ENCODE results near the gene ERG. TPM values are rescaled to one million over a fixed set of nuclear protein-coding genes. Genes with fewer than 3 reads are reported as not detected.

The ERG gene
- polyA plus RNA-seq, 1 of the 3 experiments (the other 2 are of a cell fraction): not detected

- Histone ChIP-seq H3K27me3 (ENCODE audit: insufficient read depth) (no peaks in the 10 kb centered on the region), H3K9ac (no peak overlapping the region), H3K9me3 (no peaks in the 10 kb centered on the region), H3K4me3 (ENCODE audit: low read depth in 2 of 2, low read length in 1 of 2) (no peak overlapping the region), H2AFZ (ENCODE audit: low read depth) (no peak overlapping the region), H3K27ac (ENCODE audit: low read depth in 2 of 2, low read length in 1 of 2) (no peak overlapping the region), H3K4me1 (ENCODE audit: control insufficient read depth in 1 of 2, insufficient read depth in 2 of 2, low read depth in 1 of 2, low read length in 1 of 2) (peaks cover 0 to 25% of the 10 kb centered on the region in 2 experiments; a peak in 2 of 4 replicates), H4K20me1 (ENCODE audit: insufficient read depth) (no peaks in the 10 kb centered on the region), H3K79me2 (ENCODE audit: insufficient read depth) (no peaks in the 10 kb centered on the region), H3K4me2 (no peak overlapping the region), H3F3A (replicated peaks; ENCODE audit: insufficient read depth) (no peaks in the 10 kb centered on the region), H3K9me2 (no peaks in the 10 kb centered on the region), H3K36me3 (replicated peaks in 1 of 2; ENCODE audit: control insufficient read depth in 1 of 2, insufficient read depth in 2 of 2, low read length in 1 of 2) (no peaks in the 10 kb centered on the region)
- DNase-seq: no peak
- POLR2A ChIA-PET: no interaction called here
- CTCF ChIA-PET: interaction anchor here (2.0 kb wide), 1 partner anchor 20 kb away, joined by 6 read pairs; no protein-coding TSS in a partner anchor
- 89% methylated on average over 11 of the region's 11 CpGs for WGBS (ENCODE audit: low lambda C conversion rate)
- TF ChIP-seq USF1 (IDR thresholded peaks at IDR 0.05; ENCODE audit: borderline replicate concordance, low read depth): no peak
- no peak for TF ChIP-seq SMC3 (IDR thresholded peaks at IDR 0.05; ENCODE audit: low read depth, low read length)
- TF ChIP-seq ELF1 (IDR thresholded peaks at IDR 0.05): no peak
- TF ChIP-seq JUND (IDR thresholded peaks at IDR 0.05): no peak
These were observed 122.0 kb downstream of the ERG start for GRCh38 chr21:38376235-38376634.

- Histone ChIP-seq H3F3A (replicated peaks; ENCODE audit: insufficient read depth) (no peaks in the 10 kb centered on the region), H2AFZ (ENCODE audit: low read depth) (no peak overlapping the region), H3K79me2 (ENCODE audit: insufficient read depth) (no peaks in the 10 kb centered on the region), H3K36me3 (replicated peaks in 1 of 2; ENCODE audit: control insufficient read depth in 1 of 2, insufficient read depth in 2 of 2, low read length in 1 of 2) (no peaks in the 10 kb centered on the region), H3K9me3 (0 out of 2 replicates have a peak, but pooled peaks cover 3% of the 10 kb centered on the region), H3K27ac (ENCODE audit: low read depth in 2 of 2, low read length in 1 of 2) (no peak overlapping the region), H3K4me3 (ENCODE audit: low read depth in 2 of 2, low read length in 1 of 2) (no peak overlapping the region), H3K4me1 (ENCODE audit: control insufficient read depth in 1 of 2, insufficient read depth in 2 of 2, low read depth in 1 of 2, low read length in 1 of 2) (no peaks in the 10 kb centered on the region; a peak in 1 of 4 replicates), H3K9ac (no peak overlapping the region), H4K20me1 (ENCODE audit: insufficient read depth) (no peaks in the 10 kb centered on the region), H3K4me2 (no peak overlapping the region), H3K9me2 (no peaks in the 10 kb centered on the region), H3K27me3 (ENCODE audit: insufficient read depth) (no peaks in the 10 kb centered on the region)
- 66% methylated on average over 4 of the region's 4 CpGs for WGBS (ENCODE audit: low lambda C conversion rate)
- ChIA-PET CTCF (no interaction called here), POLR2A (no interaction called here)
- DNase-seq: no peak
- TF ChIP-seq FOXJ3 (CRISPR knock-in tag; IDR thresholded peaks at IDR 0.05) (no peak), PBX3 (IDR thresholded peaks at IDR 0.05) (no peak)
These were observed 130.6 kb downstream of the ERG start for GRCh38 chr21:38367646-38368045.

GRCh38 chr21:38365521-38365920 lies 132.8 kb downstream of the ERG start:
- Histone ChIP-seq H3K9me2 (no peaks in the 10 kb centered on the region), H3K9me3 (0 out of 2 replicates have a peak, but pooled peaks cover 3% of the 10 kb centered on the region), H3K79me2 (ENCODE audit: insufficient read depth) (no peaks in the 10 kb centered on the region), H3K9ac (no peak overlapping the region), H3K27me3 (ENCODE audit: insufficient read depth) (no peaks in the 10 kb centered on the region), H4K20me1 (ENCODE audit: insufficient read depth) (no peaks in the 10 kb centered on the region), H3K36me3 (replicated peaks in 1 of 2; ENCODE audit: control insufficient read depth in 1 of 2, insufficient read depth in 2 of 2, low read length in 1 of 2) (no peaks in the 10 kb centered on the region), H3F3A (replicated peaks; ENCODE audit: insufficient read depth) (no peaks in the 10 kb centered on the region), H2AFZ (ENCODE audit: low read depth) (no peak overlapping the region), H3K27ac (ENCODE audit: low read depth in 2 of 2, low read length in 1 of 2) (no peak overlapping the region), H3K4me1 (ENCODE audit: control insufficient read depth in 1 of 2, insufficient read depth in 2 of 2, low read depth in 1 of 2, low read length in 1 of 2) (no peaks in the 10 kb centered on the region; a peak in 1 of 4 replicates), H3K4me3 (ENCODE audit: low read depth in 2 of 2, low read length in 1 of 2) (no peak overlapping the region), H3K4me2 (no peak overlapping the region)
- ChIA-PET POLR2A (no interaction called here), CTCF (interaction anchor here (1.5 to 1.8 kb wide), 3 partner anchors 9 to 15 kb away, joined by 3 to 9 read pairs (median 4); no protein-coding TSS in a partner anchor)
- TF ChIP-seq TEAD4 (IDR thresholded peaks at IDR 0.05; ENCODE audit: borderline replicate concordance, insufficient read depth) (no peak), EP300 (IDR thresholded peaks at IDR 0.05; ENCODE audit: borderline replicate concordance in 1 of 2, low read depth in 1 of 2, low read length in 1 of 2) (no peak), POLR2AphosphoS5 (IDR thresholded peaks at IDR 0.05; ENCODE audit: low read depth, low read length) (no peak)
- WGBS (ENCODE audit: low lambda C conversion rate): 13% methylated on average over 2 of the region's 2 CpGs
- no peak for DNase-seq
